Activated CD4-positive, alpha-beta T cell treated with anti-CD3 and anti-CD28 coated beads for 36 hours (primary cell): ENCODE measurements around the gene FAM216A. TPM values are rescaled to one million over a fixed set of nuclear protein-coding genes. Genes with fewer than 3 reads are reported as not detected.

Source experiments
- ATAC-seq: fragments of 200-7000 bp; cut with Tn5 transposase; one replicate; pipeline ENCODE4 v1.10.0; 2021; ENCODE audit warnings: mild to moderate bottlenecking, moderate library complexity
- CTCF ChIA-PET: fragments of 350-600 bp; sonication (Branson Sonifier 250); formaldehyde crosslinking; loops from one replicate; lab custom pipeline; 2021; ENCODE audit warnings: antibody characterized with exemption; lab: Charles Lee
- POLR2A ChIA-PET: fragments of 350-600 bp; sonication (Branson Sonifier 250); formaldehyde crosslinking; loops from one replicate; lab custom pipeline; 2021; ENCODE audit warnings: antibody characterized with exemption, inconsistent platforms; lab: Charles Lee
- DNase-seq: peaks from one replicate; pipeline ENCODE4 v3.0.0-alpha.2; 2020
- H3K27ac Mint-ChIP-seq: one replicate; pipeline ENCODE4 v1.8.0; 2021; ENCODE audit warnings: mixed read lengths
- H3K27me3 Mint-ChIP-seq: one replicate; pipeline ENCODE4 v1.8.0; 2021; ENCODE audit warnings: mixed read lengths
- H3K36me3 Mint-ChIP-seq: one replicate; pipeline ENCODE4 v1.8.0; 2021; ENCODE audit warnings: low read depth, mixed read lengths
- H3K4me1 Mint-ChIP-seq: one replicate; pipeline ENCODE4 v1.8.0; 2021; ENCODE audit warnings: mixed read lengths
- H3K4me3 Mint-ChIP-seq: one replicate; pipeline ENCODE4 v1.8.0; 2021; ENCODE audit warnings: mild to moderate bottlenecking, moderate library complexity, mixed read lengths
- H3K9me3 Mint-ChIP-seq: one replicate; pipeline ENCODE4 v1.8.0; 2021; ENCODE audit warnings: low read depth, mixed read lengths
- intact Hi-C, 2 experiments: fragments of 100-400 bp; cut with DNase I in 1 of 2; cut with micrococcal nuclease in 1 of 2; formaldehyde crosslinking; loops; one replicate each; pipeline versions ENCODE4 v1.14.2 to v1.15.1; 2022 to 2024; cut with DNase I, micrococcal nuclease
- total RNA-seq, 2 experiments: library from RNA; stranded (reverse); gene quantifications; one replicate each; pipeline ENCODE4 v1.2.3, GENCODE V29; 2021

Gene FAM216A
- total RNA-seq, 2 experiments from 2014 or later = 55.2 to 57.5 TPM

DNA sequence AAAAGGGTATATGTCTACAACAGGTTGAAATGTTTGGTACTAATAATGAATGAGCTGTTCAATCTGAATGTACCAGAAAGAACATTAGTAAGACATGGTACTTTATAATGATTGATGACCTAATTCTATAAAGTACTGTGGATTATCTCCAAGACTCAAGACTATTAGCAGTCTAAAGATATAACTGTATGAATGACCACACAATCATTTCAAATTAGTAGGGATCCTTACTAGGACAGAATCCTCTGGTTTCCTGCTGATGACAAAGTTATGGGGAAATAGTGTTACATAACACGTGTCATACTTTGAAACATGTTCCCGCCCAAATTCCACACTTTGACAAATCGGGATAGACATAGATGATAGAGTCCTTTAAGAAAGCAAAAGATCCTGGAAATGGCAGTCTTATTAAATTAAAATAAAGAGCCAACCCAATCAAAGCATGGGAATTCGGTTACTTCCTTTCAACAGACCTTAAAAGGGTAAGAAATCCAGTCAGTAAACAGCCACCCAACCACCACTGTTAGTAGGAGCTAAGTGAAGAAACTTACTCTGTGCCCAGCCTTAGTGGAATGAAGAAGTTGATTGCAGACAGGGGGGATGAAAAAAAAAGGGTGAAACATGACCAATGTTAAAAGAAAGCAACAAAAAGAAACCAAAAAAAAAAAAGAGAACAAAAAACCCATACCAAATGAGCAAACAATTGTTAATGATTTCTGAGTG lies 30.5 kb downstream of the FAM216A start:
- Mint-ChIP-seq H3K27ac (peak overlapping the region; percentile 67), H3K4me3 (no peak overlapping the region), H3K4me1 (peaks cover 28% of the 10 kb centered on the region), H3K36me3 (peaks cover 47% of the 10 kb centered on the region), H3K9me3 (peaks cover 4% of the 10 kb centered on the region), H3K27me3 (no peaks in the 10 kb centered on the region)
- CTCF ChIA-PET = interaction anchor here (1.0 to 20.0 kb wide), 4 partner anchors 9 to 399 kb away, joined by 3 to 240 read pairs (median 18); partner anchors contain the start of genes FAM216A and GPN3
- DNase-seq (no peak), ATAC-seq (no peak)
- POLR2A ChIA-PET = interaction anchor here (0.6 to 1.0 kb wide), 2 partner anchors 134 to 156 kb away, joined by 7 to 10 read pairs; no protein-coding TSS in a partner anchor
- intact Hi-C loops = no loop called here

DNA sequence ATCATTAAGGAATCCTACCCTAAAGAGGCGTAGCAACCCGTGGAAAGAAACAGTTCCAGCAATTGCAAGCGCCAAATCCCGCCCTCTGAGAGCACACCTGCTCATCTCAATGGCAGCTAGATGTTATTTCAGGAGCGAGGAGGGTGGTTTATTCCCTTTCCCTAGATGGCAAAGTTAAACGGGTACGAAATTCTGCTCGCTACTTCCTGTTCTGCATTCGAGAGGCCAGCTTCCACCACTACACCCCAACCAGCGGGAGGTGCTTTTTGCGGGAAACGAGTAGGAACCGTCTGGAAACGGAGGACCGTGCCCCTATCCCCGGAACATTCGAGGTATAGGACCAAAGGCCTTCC lies 32.7 kb downstream of the FAM216A start:
- ATAC-seq (peak; percentile 21), DNase-seq (peak; percentile 58)
- Mint-ChIP-seq H3K4me1 (peaks cover 28% of the 10 kb centered on the region), H3K27ac (peak overlapping the region; percentile 94), H3K9me3 (peaks cover 4% of the 10 kb centered on the region), H3K36me3 (peaks cover 34% of the 10 kb centered on the region), H3K4me3 (peak overlapping the region; percentile 95), H3K27me3 (no peaks in the 10 kb centered on the region)
- POLR2A ChIA-PET = interaction anchor here (1.1 to 2.4 kb wide), 5 partner anchors 25 to 112 kb away, joined by 3 to 26 read pairs (median 8); partner anchors contain the start of genes ARPC3, FAM216A, GPN3 and TCTN1
- CTCF ChIA-PET = interaction anchor here (1.0 to 20.0 kb wide), 5 partner anchors 12 to 326 kb away, joined by 3 to 240 read pairs (median 4); partner anchors contain the start of genes FAM216A and GPN3
- intact Hi-C loops = loop anchor here in 1 of 2 experiments (5.0 to 10.0 kb wide), 2 partner anchors 241 to 903 kb away; partner anchors contain the start of genes PPP1CC and SH2B3

DNA sequence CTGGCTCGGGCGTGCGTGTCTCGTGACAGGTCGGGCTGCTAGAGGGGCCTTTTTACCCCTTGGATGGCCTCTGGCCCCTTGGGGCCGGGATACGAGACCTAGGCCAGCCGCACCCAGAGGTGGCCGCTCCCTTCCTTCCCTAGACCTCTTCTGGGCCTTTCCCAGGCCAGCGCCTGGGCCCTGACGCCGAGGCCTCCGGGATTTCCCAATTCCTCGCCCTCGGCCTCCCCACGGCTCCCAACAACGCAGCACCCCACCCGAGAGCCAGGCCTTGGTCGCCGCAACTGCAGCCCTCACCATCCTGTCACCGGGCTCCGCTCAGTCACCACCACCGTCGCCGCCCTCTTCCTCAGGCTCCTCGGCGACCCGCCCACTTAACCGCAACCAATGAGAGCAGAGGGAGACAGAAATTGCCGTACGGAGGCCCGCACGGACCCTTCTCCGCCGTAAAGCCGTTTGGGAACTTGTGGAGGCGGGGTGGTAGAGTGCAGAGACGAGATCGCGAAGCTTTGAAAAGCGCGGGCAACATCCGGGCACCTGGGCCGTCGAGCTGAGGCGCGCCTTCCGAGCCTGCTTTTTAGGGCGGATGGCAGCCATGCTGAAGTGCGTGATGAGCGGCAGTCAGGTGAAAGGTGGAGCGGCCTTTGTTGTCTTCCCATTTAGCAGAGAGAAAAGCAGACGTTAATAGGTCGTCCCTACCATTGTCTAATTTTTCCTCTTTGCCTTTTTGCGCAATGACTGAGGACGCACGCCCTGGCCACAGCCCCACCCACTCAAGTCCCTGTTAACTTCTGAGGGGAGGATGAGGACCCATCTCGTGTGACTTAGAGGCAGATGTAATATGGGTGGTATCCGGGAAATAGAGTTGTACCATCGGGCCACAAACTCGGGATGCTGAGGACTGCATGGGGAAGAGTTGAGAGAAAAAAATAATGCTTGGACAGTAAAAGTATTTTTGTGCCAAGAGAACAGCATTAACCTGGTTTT lies 33.4 kb downstream of the FAM216A start, which contains the start of the genes RAD9B and VPS29:
Gene RAD9B, plus strand, starts transcription at position 580 of the 987 bp plus-strand sequence. Its CDS starts 7 bp downstream, at position 587.
Gene VPS29, minus strand, starts transcription at position 360 of the 987 bp plus-strand sequence. Its CDS starts 60 bp downstream, at position 300.
- H3K9me3 Mint-ChIP-seq = peaks cover 4% of the 10 kb centered on the region
- DNase-seq (peak; percentile 100), ATAC-seq (peak; percentile 97)
- POLR2A ChIA-PET = interaction anchor here (0.5 to 2.4 kb wide), 13 partner anchors 19 to 503 kb away, joined by 3 to 26 read pairs (median 5); partner anchors contain the start of genes ANKRD13A, ARPC3, FAM216A and GPN3
- H3K27ac Mint-ChIP-seq = peak within 1 kb of the TSS; percentile 94
- peak within 1 kb of the TSS; percentile 95 for H3K4me3 Mint-ChIP-seq
- intact Hi-C loops = loop anchor here (1.0 to 10.0 kb wide), 14 partner anchors 34 to 903 kb away; partner anchors contain the start of genes ARPC3 (in 2 of the 2), FAM216A (in 2 of the 2), GPN3 (in 2 of the 2) and PPP1CC (in 2 of the 2)
- H3K27me3 Mint-ChIP-seq = no peaks in the 10 kb centered on the region
- peaks cover 31% of the 10 kb centered on the region for H3K36me3 Mint-ChIP-seq
- H3K4me1 Mint-ChIP-seq = peaks cover 28% of the 10 kb centered on the region
- CTCF ChIA-PET = interaction anchor here (0.6 to 20.0 kb wide), 7 partner anchors 11 to 295 kb away, joined by 3 to 240 read pairs (median 4); partner anchors contain the start of genes FAM216A and GPN3

DNA sequence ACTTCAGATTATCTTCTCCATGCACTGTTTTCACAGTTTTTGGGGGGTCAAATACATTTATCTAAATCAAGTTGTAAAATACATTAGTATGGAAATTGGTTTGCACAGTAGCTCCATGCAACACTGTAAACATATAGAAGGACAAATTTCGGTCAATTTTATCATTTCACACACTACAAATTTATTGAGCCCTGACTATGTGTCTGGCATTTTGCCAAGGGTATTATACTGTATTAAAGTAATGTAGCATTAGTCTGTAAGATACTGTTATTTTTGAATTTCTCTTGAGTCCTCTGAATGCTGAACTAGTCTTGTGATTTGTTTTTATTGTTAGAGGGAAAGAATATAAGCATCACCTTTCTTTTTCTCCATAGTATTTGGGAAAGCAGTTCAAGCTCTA lies 34.8 kb downstream of the FAM216A start:
- ChIA-PET CTCF (interaction anchor here (0.7 to 20.0 kb wide), 8 partner anchors 11 to 523 kb away, joined by 3 to 240 read pairs (median 4); partner anchors contain the start of genes FAM216A and GPN3), POLR2A (interaction anchor here (0.9 kb wide), 1 partner anchor 35 kb away, joined by 4 read pairs; the partner anchor contains the start of gene GPN3)
- Mint-ChIP-seq H3K27ac (peak overlapping the region; percentile 73), H3K9me3 (peaks cover 4% of the 10 kb centered on the region), H3K4me3 (no peak overlapping the region), H3K4me1 (peaks cover 25% of the 10 kb centered on the region), H3K27me3 (no peaks in the 10 kb centered on the region), H3K36me3 (peaks cover 31% of the 10 kb centered on the region)
- DNase-seq = no peak
- intact Hi-C loops = loop anchor here (2.0 to 10.0 kb wide), 4 partner anchors 239 to 901 kb away; partner anchors contain the start of genes PPP1CC (in 2 of the 2), GIT2 (in 1 of the 2) and SH2B3 (in 1 of the 2)
- no peak for ATAC-seq

DNA sequence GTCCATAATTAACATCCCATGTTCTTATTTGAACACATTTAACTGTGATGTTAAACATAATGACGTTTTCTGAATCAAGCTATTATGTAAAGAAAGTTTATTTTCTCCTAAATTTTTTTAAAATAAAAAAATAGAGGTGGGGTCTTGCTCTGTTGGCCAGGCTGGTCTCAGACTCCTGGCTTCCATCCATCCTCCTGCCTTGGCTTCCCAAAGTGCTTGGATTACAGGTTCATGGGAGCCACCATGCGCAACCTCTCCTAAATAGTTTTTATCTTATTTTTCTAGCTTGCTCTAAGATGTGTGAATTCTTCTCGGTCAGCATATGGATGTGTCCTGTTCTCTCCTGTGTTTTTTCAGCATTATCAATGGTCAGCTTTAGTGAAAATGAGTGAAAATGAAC lies 36.7 kb downstream of the FAM216A start:
- ATAC-seq (no peak), DNase-seq (no peak)
- intact Hi-C loops = loop anchor here in 1 of 2 experiments (10.0 kb wide), 1 partner anchor 899 kb away; the partner anchor contains the start of gene SH2B3
- Mint-ChIP-seq H3K4me1 (peaks cover 13% of the 10 kb centered on the region), H3K27me3 (no peaks in the 10 kb centered on the region), H3K36me3 (peaks cover 19% of the 10 kb centered on the region), H3K4me3 (no peak overlapping the region), H3K9me3 (peaks cover 4% of the 10 kb centered on the region), H3K27ac (no peak overlapping the region)
- ChIA-PET POLR2A (no interaction called here), CTCF (interaction anchor here (20.0 kb wide), 1 partner anchor 99 kb away, joined by 240 read pairs; no protein-coding TSS in a partner anchor)

DNA sequence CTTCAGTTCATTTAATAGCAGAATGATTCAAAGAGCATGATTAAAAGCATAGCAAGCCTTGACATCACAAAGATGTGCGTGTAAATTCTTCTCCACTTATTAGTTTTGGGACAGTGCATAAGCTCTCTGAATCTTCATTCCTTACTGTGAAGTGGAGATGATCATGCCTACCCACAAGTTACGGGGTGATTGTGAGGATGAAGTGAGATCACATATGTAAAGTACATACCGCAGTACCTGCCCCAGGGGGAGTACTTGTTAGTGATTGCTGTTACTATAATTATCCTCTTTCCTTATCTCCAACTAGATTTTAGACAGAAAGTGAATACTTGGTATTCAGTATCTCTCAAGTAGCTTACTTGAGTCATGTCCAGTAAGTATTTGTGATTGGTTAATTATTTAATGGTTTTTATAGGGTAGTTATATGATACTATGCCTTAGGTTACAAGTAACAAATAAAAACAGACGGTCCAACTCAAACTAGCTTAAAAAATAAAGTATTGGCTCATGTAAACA lies 39.5 kb downstream of the FAM216A start:
- Mint-ChIP-seq H3K27ac (no peak overlapping the region), H3K9me3 (no peaks in the 10 kb centered on the region), H3K27me3 (no peaks in the 10 kb centered on the region), H3K4me3 (no peak overlapping the region), H3K4me1 (no peaks in the 10 kb centered on the region), H3K36me3 (no peaks in the 10 kb centered on the region)
- CTCF ChIA-PET = interaction anchor here (0.6 to 20.0 kb wide), 4 partner anchors 10 to 97 kb away, joined by 3 to 240 read pairs (median 4); no protein-coding TSS in a partner anchor
- DNase-seq = no peak
- ATAC-seq = no peak
- intact Hi-C loops = loop anchor here in 1 of 2 experiments (10.0 kb wide), 1 partner anchor 897 kb away; the partner anchor contains the start of gene SH2B3
- POLR2A ChIA-PET = no interaction called here

DNA sequence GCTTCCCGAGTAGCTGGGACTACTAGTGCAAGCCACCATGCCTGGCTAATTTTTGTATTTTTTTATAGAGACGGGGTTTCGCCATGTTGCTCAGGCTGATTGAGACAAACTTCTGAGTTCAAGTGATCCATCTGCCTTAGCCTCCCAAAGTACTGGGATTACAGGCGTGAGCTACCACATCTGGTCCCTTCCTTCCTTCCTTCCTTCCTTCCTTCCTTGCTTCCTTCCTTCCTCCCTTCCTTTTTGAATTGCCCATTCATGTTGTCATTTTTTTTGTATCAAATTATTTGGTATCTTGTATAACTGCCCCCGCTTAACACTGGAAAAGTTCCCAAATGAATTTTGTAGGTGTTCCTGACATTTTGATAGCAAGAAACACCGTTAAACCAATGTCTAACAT lies 45.2 kb downstream of the FAM216A start:
- H3K36me3 Mint-ChIP-seq = no peaks in the 10 kb centered on the region
- H3K9me3 Mint-ChIP-seq = no peaks in the 10 kb centered on the region
- ATAC-seq = no peak
- no peak overlapping the region for H3K4me3 Mint-ChIP-seq
- CTCF ChIA-PET = interaction anchor here (0.7 to 20.0 kb wide), 14 partner anchors 9 to 178 kb away, joined by 3 to 240 read pairs (median 4); partner anchors contain the start of genes ARPC3, RAD9B and VPS29
- H3K27me3 Mint-ChIP-seq = peaks cover 2% of the 10 kb centered on the region
- intact Hi-C loops = loop anchor here (2.0 to 5.0 kb wide), 3 partner anchors 38 to 373 kb away; no protein-coding TSS in a partner anchor
- no peak for DNase-seq
- no peaks in the 10 kb centered on the region for H3K4me1 Mint-ChIP-seq
- POLR2A ChIA-PET = interaction anchor here (0.5 to 0.6 kb wide), 3 partner anchors 13 to 267 kb away, joined by 3 to 5 read pairs (median 4); no protein-coding TSS in a partner anchor
- H3K27ac Mint-ChIP-seq = no peak overlapping the region

DNA sequence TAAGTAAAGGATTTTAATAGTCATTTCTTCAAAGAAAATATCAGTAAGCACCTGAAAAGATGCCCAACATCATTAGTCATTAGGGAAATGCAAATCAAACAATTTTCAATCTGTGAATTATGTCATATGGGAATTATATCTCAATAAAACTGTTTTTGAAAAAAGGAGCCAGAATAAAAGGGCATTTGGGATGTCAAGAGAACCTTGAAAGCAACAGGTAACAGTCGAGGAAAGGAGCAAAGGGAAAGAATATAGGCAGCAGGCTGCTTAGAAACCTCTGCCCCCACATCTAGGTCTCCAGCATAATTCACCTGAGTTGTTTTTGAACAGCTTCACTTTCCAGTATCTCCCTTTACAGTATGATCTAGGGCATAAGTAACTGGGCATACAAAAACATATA lies 45.7 kb downstream of the FAM216A start:
- H3K4me3 Mint-ChIP-seq = no peak overlapping the region
- H3K36me3 Mint-ChIP-seq = no peaks in the 10 kb centered on the region
- H3K9me3 Mint-ChIP-seq = no peaks in the 10 kb centered on the region
- POLR2A ChIA-PET = interaction anchor here (0.5 to 0.6 kb wide), 2 partner anchors 14 to 102 kb away, joined by 4 to 5 read pairs; no protein-coding TSS in a partner anchor
- DNase-seq (no peak), ATAC-seq (no peak)
- intact Hi-C loops = loop anchor here in 1 of 2 experiments (5.0 kb wide), 2 partner anchors 38 to 373 kb away; no protein-coding TSS in a partner anchor
- peaks cover 2% of the 10 kb centered on the region for H3K27me3 Mint-ChIP-seq
- CTCF ChIA-PET = interaction anchor here (0.9 to 20.0 kb wide), 9 partner anchors 11 to 178 kb away, joined by 3 to 240 read pairs (median 3); no protein-coding TSS in a partner anchor
- no peak overlapping the region for H3K27ac Mint-ChIP-seq
- H3K4me1 Mint-ChIP-seq = no peaks in the 10 kb centered on the region

DNA sequence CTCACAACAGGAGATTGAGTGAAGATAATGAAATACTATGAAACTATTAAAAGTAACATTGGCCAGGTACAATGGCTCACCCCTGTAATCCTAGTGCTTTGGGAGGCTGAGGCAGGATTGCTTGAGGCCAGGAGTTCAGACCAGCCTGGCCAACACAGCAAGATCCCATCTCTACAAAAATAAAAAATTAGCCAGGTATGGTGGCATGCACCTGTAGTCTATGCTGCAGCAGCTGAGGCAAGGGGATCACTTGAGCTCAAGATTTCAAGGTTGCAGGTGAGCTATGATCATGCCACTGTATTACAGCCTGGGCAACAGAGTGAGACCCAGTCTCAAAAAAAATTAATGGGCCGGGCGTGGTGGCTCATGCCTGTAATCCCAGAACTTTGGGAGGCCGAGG lies 48.4 kb downstream of the FAM216A start:
- Mint-ChIP-seq H3K9me3 (no peaks in the 10 kb centered on the region), H3K27me3 (peaks cover 2% of the 10 kb centered on the region), H3K4me1 (peaks cover 11% of the 10 kb centered on the region), H3K36me3 (no peaks in the 10 kb centered on the region), H3K4me3 (no peak overlapping the region), H3K27ac (no peak overlapping the region)
- DNase-seq (no peak), ATAC-seq (no peak)
- intact Hi-C loops = no loop called here
- ChIA-PET POLR2A (no interaction called here), CTCF (interaction anchor here (1.2 to 20.0 kb wide), 2 partner anchors 47 to 88 kb away, joined by 3 to 240 read pairs; no protein-coding TSS in a partner anchor)
